HepG2 (cell line): ENCODE data around the gene TEX22. TPM values are rescaled to one million over a fixed set of nuclear protein-coding genes. Genes with fewer than 3 reads are reported as not detected.

ENCODE experiments used
- ATAC-seq: fragments of 200-7000 bp; cut with Tn5 transposase; 3 replicates; pipeline ENCODE4 v1.9.1; 2020; ENCODE audit warnings: mild to moderate bottlenecking, moderate library complexity
- BruUV-seq: library from RNA; stranded (reverse); fragments of 400-500 nt; replicated peaks from 2 replicates; lab custom pipeline; 2021; lab: Mats Ljungman, UMichigan
- CTCF ChIA-PET: fragments of 300-600 bp; formaldehyde crosslinking; extraction: SDS; loops from one replicate; lab custom pipeline; 2021; ENCODE audit warnings: low total read pairs, inconsistent platforms, low intra/inter-chr PET ratio; lab: Yijun Ruan, JAX
- POLR2A ChIA-PET: fragments of 350-600 bp; sonication (Branson Sonifier 250); formaldehyde crosslinking; loops from one replicate; lab custom pipeline; 2020; ENCODE audit warnings: antibody characterized with exemption, inconsistent platforms; lab: Yijun Ruan, JAX
- DNase-seq: peaks from one replicate; pipeline ENCODE4 v3.0.0-alpha.2; 2015; ENCODE audit warnings: low spot score
- FAIRE-seq: peaks from 3 replicates; lab custom pipeline; 2011; peaks lifted over from hg19 to GRCh38; lab: Jason Lieb, UNC
- H2AFZ ChIP-seq: one replicate; pipeline ENCODE4 v1.6.1; 2011; ENCODE audit warnings: low read length, inconsistent platforms
- H3K27ac ChIP-seq: fragments of 300-600 bp; 3 replicates; pipeline ENCODE4 v1.8.0; 2011; ENCODE audit warnings: mixed run types, mild to moderate bottlenecking, mixed read lengths, low read length, inconsistent platforms; ENCODE audit not compliant: insufficient read depth; ENCODE audit errors: extremely low read length
- H3K27me3 ChIP-seq, 2 experiments: fragments of 200-600 bp in 1 of 2; 2 replicates in 1 of 2; 3 replicates in 1 of 2; pipeline versions ENCODE4 v1.6.0 to v1.8.0; 2011; ENCODE audit warnings: low read length in 2 of 2, mild to moderate bottlenecking in 2 of 2, moderate library complexity in 2 of 2, inconsistent platforms in 1 of 2; ENCODE audit not compliant: insufficient read depth in 2 of 2, control insufficient read depth in 1 of 2
- H3K36me3 ChIP-seq, 2 experiments: fragments of 200-600 bp in 1 of 2; replicated peaks in 1 of 2; 2 replicates in 1 of 2; 3 replicates in 1 of 2; pipeline versions ENCODE4 v1.5.1 to v1.8.0; 2011; ENCODE audit warnings: low read length in 2 of 2, inconsistent platforms in 1 of 2; ENCODE audit not compliant: insufficient read depth in 2 of 2, control insufficient read depth in 1 of 2
- H3K4me1 ChIP-seq: 2 replicates; pipeline ENCODE4 v1.5.1; 2012; ENCODE audit warnings: low read length, inconsistent platforms; ENCODE audit not compliant: insufficient read depth
- H3K4me2 ChIP-seq: 2 replicates; pipeline ENCODE4 v1.6.0; 2011; ENCODE audit warnings: low read depth, low read length, inconsistent platforms
- H3K4me3 ChIP-seq, 3 experiments: fragments of 200-600 bp in 1 of 3; sonication (generic), shearing (Covaris generic) in 1 of 3; replicated peaks in 1 of 3; 2 replicates each; pipeline ENCODE4 v1.5.1; 2011 to 2016; ENCODE audit warnings: low read length in 3 of 3, inconsistent platforms in 2 of 3, low read depth in 2 of 3, mild to moderate bottlenecking in 2 of 3, control low read depth in 1 of 3, mixed read lengths in 1 of 3; ENCODE audit not compliant: insufficient read depth in 1 of 3
- H3K79me2 ChIP-seq: one replicate; pipeline ENCODE4 v1.6.1; 2011; ENCODE audit warnings: low read length, inconsistent platforms; ENCODE audit not compliant: insufficient read depth
- H3K9ac ChIP-seq: 2 replicates; pipeline ENCODE4 v1.6.0; 2011; ENCODE audit warnings: mild to moderate bottlenecking, low read depth, low read length, inconsistent platforms; ENCODE audit not compliant: insufficient read depth
- H3K9me3 ChIP-seq: 2 replicates; pipeline ENCODE4 v1.5.1; 2012; ENCODE audit warnings: mild to moderate bottlenecking, low read length
- H4K20me1 ChIP-seq: 2 replicates; pipeline ENCODE4 v1.6.0; 2011; ENCODE audit warnings: inconsistent platforms, mild to moderate bottlenecking, low read length, moderate library complexity; ENCODE audit not compliant: insufficient read depth
- BCL3 ChIP-seq: sonication (generic); formaldehyde crosslinking; IDR thresholded peaks from 2 replicates; pipeline ENCODE4 v1.5.1; 2020; ENCODE audit warnings: mild to moderate bottlenecking, missing genetic modification reagents, moderate library complexity
- DNMT1 ChIP-seq: sonication (generic); formaldehyde crosslinking; IDR thresholded peaks from 2 replicates; pipeline ENCODE4 v1.5.1; 2020; ENCODE audit warnings: mild to moderate bottlenecking, missing genetic modification reagents
- E2F1 ChIP-seq: sonication (generic); formaldehyde crosslinking; IDR thresholded peaks from 2 replicates; pipeline ENCODE4 v1.5.0; 2020; ENCODE audit warnings: missing genetic modification reagents
- KAT8 ChIP-seq: IDR thresholded peaks from 2 replicates; pipeline ENCODE4 v1.6.1; 2016; ENCODE audit warnings: missing genetic modification reagents, missing compliant biosample characterization
- MXI1 ChIP-seq: IDR thresholded peaks from 3 replicates; pipeline ENCODE4 v1.6.1; 2012; ENCODE audit warnings: low read depth, low read length, inconsistent platforms, borderline replicate concordance
- POGK ChIP-seq: sonication (generic); formaldehyde crosslinking; conservative IDR thresholded peaks from 2 replicates; pipeline ENCODE4 v1.8.0; 2022; ENCODE audit warnings: mild to moderate bottlenecking, moderate library complexity, missing genetic modification reagents
- STAT6 ChIP-seq: sonication (generic); formaldehyde crosslinking; IDR thresholded peaks from 2 replicates; pipeline ENCODE4 v1.4.0; 2020; ENCODE audit warnings: missing genetic modification reagents, mild to moderate bottlenecking, borderline replicate concordance
- ZNF17 ChIP-seq: sonication (generic); formaldehyde crosslinking; IDR thresholded peaks from 2 replicates; pipeline ENCODE4 v1.5.0; 2020; ENCODE audit warnings: mild to moderate bottlenecking, missing genetic modification reagents
- ZNF382 ChIP-seq: sonication (generic); formaldehyde crosslinking; IDR thresholded peaks from 2 replicates; pipeline ENCODE4 v1.5.0; 2020; ENCODE audit warnings: missing genetic modification reagents, mild to moderate bottlenecking, borderline replicate concordance
- WGBS: methylation state at CpG from one replicate; pipeline ENCODE4 v1.1.6; 2017; ENCODE audit warnings: low lambda C conversion rate; 5-methylcytosine and 5-hydroxymethylcytosine counted together
- in situ Hi-C: cut with HindIII; loops from 2 replicates; pipeline ENCODE4 v1.10.0; 2017; ENCODE audit warnings: low pct_unique_long_range_greater_than_20kb; ENCODE audit not compliant: extremely low pct_ligation_motif_present
- intact Hi-C: fragments of 100-400 bp; cut with micrococcal nuclease; formaldehyde crosslinking; loops from one replicate; pipeline ENCODE4 v1.10.0; 2022; ENCODE audit not compliant: unreplicated experiment
- polyA plus RNA-seq, 8 experiments: library from polyadenylated mRNA; depleted of rRNA in 3 of 8; stranded (reverse) in 7 of 8; unstranded in 1 of 8; fragments of >200 nt; fragmentation: Illumina TruSeq in 4 of 8; extraction: Trizol in 4 of 8; gene quantifications; 2 replicates each; pipeline versions ENCODE4 v1.2.1 to v1.2.3, GENCODE V29; 2011 to 2016; ENCODE audit warnings: low read depth in 4 of 8, missing spikeins in 1 of 8, mixed read lengths in 1 of 8; ENCODE audit not compliant: insufficient read depth in 1 of 8
- total RNA-seq, 5 experiments: library from RNA; depleted of rRNA; stranded (reverse); fragments of >200 nt; fragmentation: Illumina TruSeq; extraction: Trizol; gene quantifications; 2 replicates each; pipeline ENCODE4 v1.2.3, GENCODE V29; 2016; ENCODE audit warnings: low read depth in 1 of 5

TEX22 gene
- total and polyA plus RNA-seq, 2 of the 13 experiments (the other 11 are each of a cell fraction or from before 2014, with no cell fraction given) = 0.07 to 0.27 TPM

- 0 out of 2 replicates have a peak, but pooled peaks cover 6% of the 10 kb centered on the region for H4K20me1 ChIP-seq
- no peak for DNase-seq
- peaks cover 20% of the 10 kb centered on the region for H3K4me1 ChIP-seq
- peaks cover 34% of the 10 kb centered on the region for H3K79me2 ChIP-seq
- H3K4me3 ChIP-seq = no peak overlapping the region
- H3K9ac ChIP-seq = no peak overlapping the region
- 96% methylated on average over 1 of the region's 1 CpG for WGBS
- CTCF ChIA-PET = no interaction called here
- TF ChIP-seq ZNF382 (CRISPR knock-in tag) = peak; percentile 80; the same call in 1 of the 2 replicates
- TF ChIP-seq DNMT1 (CRISPR knock-in tag) = no peak
- H3K36me3 ChIP-seq = peaks cover 3 to 16% of the 10 kb centered on the region in 2 experiments; a peak in 3 of 5 replicates
- no peaks in the 10 kb centered on the region for H3K9me3 ChIP-seq
- no peak overlapping the region for H3K4me2 ChIP-seq
- intact Hi-C loops (no loop called here), in situ Hi-C loops (no loop called here)
- H3K27me3 ChIP-seq = no peaks in the 10 kb centered on the region
- no peak for ATAC-seq
- BruUV-seq = no TSS peak
- no peak for FAIRE-seq
- no peak overlapping the region for H2AFZ ChIP-seq
- no peak overlapping the region for H3K27ac ChIP-seq
- POLR2A ChIA-PET = no interaction called here
Measured at GRCh38 chr14:105431256-105431655, 32.9 kb downstream of the TEX22 start.

GRCh38 chr14:105432657-105433056 lies 34.3 kb downstream of the TEX22 start:
- ChIA-PET POLR2A (no interaction called here), CTCF (no interaction called here)
- Histone ChIP-seq H3K9me3 (no peaks in the 10 kb centered on the region), H3K4me1 (peaks cover 20% of the 10 kb centered on the region), H3K4me2 (no peak overlapping the region), H3K79me2 (peaks cover 38% of the 10 kb centered on the region), H3K36me3 (peaks cover 1 to 7% of the 10 kb centered on the region in 2 experiments; a peak in 2 of 5 replicates), H3K9ac (no peak overlapping the region), H3K27ac (no peak overlapping the region), H2AFZ (no peak overlapping the region), H3K27me3 (no peaks in the 10 kb centered on the region), H4K20me1 (0 out of 2 replicates have a peak, but pooled peaks cover 3% of the 10 kb centered on the region), H3K4me3 (no peak overlapping the region)
- no TSS peak for BruUV-seq
- in situ Hi-C loops (no loop called here), intact Hi-C loops (no loop called here)
- WGBS = 95% methylated on average over 12 of the region's 12 CpGs
- FAIRE-seq (no peak), ATAC-seq (no peak), DNase-seq (no peak)
- no peak for TF ChIP-seq E2F1 (CRISPR knock-in tag)
- no peak for TF ChIP-seq KAT8 (CRISPR knock-in tag)
- no peak for TF ChIP-seq STAT6 (CRISPR knock-in tag)
- no peak for TF ChIP-seq BCL3 (CRISPR knock-in tag)
- no peak for TF ChIP-seq ZNF17 (CRISPR knock-in tag)
- no peak for TF ChIP-seq POGK (CRISPR knock-in tag)
- TF ChIP-seq MXI1 = no peak
